ENCODE results near the gene FABP3. TPM values are rescaled to one million over a fixed set of nuclear protein-coding genes. Genes with fewer than 3 reads are reported as not detected.
"Not testable (repeated sequence)": the region's sequence is repeated elsewhere in the genome, so short reads cannot be mapped to it uniquely, and the experiment has no call there.

The FABP3 gene
- total RNA-seq, 6 donors from 2014 or later = 4.2 to 98.9 (median 27.2) TPM

DNA sequence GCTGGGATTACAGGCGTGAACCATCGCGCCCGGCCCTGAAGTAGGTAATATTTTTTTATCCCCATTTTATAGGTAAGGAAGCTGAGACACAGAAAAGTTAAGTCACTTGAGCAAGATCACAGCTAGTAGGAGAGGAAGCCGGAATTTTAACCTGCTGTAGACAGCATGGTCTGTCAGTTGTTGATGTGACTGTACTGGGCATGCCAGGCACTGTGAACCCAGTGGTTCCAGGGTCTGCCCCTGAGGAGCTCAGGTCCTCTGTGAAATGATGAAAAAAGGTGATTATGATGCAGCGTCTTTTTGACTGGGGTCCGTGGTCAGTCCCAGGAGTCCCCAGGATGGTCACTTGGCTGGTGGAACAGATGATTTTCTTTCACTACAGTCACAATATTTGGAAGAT is 16.7 kb upstream of the FABP3 start:
- ATAC-seq (ENCODE audit: low FRiP score in 2 of 2) = no peak
- H3K27me3 ChIP-seq = no peaks in the 10 kb centered on the region
- TF ChIP-seq POLR2AphosphoS5 (IDR thresholded peaks at IDR 0.05) = no peak
- TF ChIP-seq EP300 (IDR thresholded peaks at IDR 0.05) = no peak
- no peak for TF ChIP-seq POLR2A (IDR thresholded peaks at IDR 0.05)
- TF ChIP-seq, protein P1, sequence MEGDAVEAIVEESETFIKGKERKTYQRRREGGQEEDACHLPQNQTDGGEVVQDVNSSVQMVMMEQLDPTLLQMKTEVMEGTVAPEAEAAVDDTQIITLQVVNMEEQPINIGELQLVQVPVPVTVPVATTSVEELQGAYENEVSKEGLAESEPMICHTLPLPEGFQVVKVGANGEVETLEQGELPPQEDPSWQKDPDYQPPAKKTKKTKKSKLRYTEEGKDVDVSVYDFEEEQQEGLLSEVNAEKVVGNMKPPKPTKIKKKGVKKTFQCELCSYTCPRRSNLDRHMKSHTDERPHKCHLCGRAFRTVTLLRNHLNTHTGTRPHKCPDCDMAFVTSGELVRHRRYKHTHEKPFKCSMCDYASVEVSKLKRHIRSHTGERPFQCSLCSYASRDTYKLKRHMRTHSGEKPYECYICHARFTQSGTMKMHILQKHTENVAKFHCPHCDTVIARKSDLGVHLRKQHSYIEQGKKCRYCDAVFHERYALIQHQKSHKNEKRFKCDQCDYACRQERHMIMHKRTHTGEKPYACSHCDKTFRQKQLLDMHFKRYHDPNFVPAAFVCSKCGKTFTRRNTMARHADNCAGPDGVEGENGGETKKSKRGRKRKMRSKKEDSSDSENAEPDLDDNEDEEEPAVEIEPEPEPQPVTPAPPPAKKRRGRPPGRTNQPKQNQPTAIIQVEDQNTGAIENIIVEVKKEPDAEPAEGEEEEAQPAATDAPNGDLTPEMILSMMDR (IDR thresholded peaks at IDR 0.05) = no peak
- H3K36me3 ChIP-seq = no peaks in the 10 kb centered on the region
- 86 to 98% methylated on average over 7 of the region's 7 CpGs for WGBS, 2 donors
- no peak overlapping the region for H3K27ac ChIP-seq
- peaks cover 0 to 6% (median 4%) of the 10 kb centered on the region in 4 donors for H3K4me1 ChIP-seq
- H3K4me3 ChIP-seq = no peak overlapping the region
- no peaks in the 10 kb centered on the region for H3K9me3 ChIP-seq
- no peak for DNase-seq

DNA sequence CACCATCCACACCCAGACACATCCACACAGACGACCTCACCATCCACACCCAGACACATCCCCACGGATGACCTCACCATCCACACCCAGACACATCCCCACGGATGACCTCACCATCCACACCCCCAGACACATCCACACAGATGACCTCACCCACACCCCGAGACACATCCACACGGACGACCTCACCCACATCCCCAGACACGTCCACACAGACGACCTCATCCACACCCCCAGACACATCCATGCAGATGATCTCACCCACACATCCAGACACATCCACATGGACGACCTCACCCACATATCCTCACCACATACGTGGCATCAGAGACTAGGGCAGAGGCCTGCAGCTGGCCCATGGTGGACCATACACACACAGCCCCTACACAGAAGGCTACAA is 14.7 kb upstream of the FABP3 start:
- Histone ChIP-seq H3K27ac (no peak overlapping the region), H3K27me3 (no peaks in the 10 kb centered on the region), H3K36me3 (no peaks in the 10 kb centered on the region), H3K4me3 (no peak overlapping the region), H3K9me3 (no peaks in the 10 kb centered on the region), H3K4me1 (no peaks in the 10 kb centered on the region)
- ATAC-seq (ENCODE audit: low FRiP score in 2 of 2) (peak in 1 of 2 donors; percentile 66), DNase-seq (no peak)
- 62 to 67% methylated on average over 10 of the region's 10 CpGs for WGBS, 2 donors
- TF ChIP-seq POLR2AphosphoS5 (IDR thresholded peaks at IDR 0.05) = no peak
- TF ChIP-seq, protein P1 (IDR thresholded peaks at IDR 0.05) = no peak
- no peak for TF ChIP-seq POLR2A (IDR thresholded peaks at IDR 0.05)
- no peak for TF ChIP-seq EP300 (IDR thresholded peaks at IDR 0.05)

DNA sequence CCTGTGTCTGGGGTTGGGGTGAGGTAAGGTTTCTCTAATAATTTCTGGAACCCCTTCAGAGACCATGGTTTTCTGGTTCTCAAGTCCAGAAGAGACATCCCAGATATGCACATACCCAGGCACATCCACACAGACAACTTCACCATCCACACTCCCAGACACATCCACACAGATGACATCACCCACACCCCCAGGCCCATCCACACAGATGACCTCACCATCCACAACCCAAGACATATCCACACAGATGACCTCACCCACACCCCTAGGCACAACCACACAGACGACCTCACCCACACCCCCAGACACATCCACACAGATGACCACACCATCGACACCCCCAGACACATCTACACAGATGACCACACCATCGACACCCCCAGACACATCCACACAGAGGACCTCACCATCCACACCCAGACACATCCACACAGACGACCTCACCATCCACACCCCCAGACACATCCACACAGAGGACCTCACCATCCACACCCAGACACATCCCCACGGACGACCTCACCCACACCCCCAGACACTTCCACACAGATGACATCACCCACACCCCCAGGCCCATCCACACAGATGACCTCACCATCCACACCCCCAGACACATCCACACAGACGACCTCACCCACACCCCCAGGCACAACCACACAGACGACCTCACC is 13.8 kb upstream of the FABP3 start:
- 74 to 78% methylated on average over 8 of the region's 8 CpGs for WGBS, 2 donors
- peak in 1 of 2 donors; percentile 56 for ATAC-seq (ENCODE audit: low FRiP score in 2 of 2)

DNA sequence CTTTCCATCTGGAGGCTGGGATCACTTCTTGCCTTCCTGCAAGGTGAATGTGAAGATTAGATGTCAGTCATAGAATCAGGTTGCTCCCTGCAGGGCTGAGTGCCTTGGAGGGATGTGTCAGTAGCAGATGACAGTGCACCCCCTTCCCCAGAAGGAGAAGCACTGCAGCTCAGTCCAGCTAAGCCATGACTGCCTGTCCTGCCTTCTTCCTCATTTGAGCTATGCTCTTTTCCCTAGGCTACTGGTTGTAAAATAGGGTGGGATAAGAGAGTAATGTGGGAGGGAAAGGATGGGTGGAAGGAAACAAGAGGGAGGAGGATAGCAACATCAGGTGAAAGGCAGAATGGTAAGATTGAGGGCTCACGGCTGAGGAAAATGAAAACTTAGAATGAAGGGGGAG is 11.1 kb upstream of the FABP3 start:
- Histone ChIP-seq H3K4me1 (no peaks in the 10 kb centered on the region), H3K27me3 (no peaks in the 10 kb centered on the region), H3K4me3 (no peak overlapping the region), H3K9me3 (no peaks in the 10 kb centered on the region), H3K27ac (no peak overlapping the region), H3K36me3 (no peaks in the 10 kb centered on the region)
- DNase-seq (no peak), ATAC-seq (ENCODE audit: low FRiP score in 2 of 2) (no peak)
- TF ChIP-seq POLR2A (IDR thresholded peaks at IDR 0.05) (no peak), POLR2AphosphoS5 (IDR thresholded peaks at IDR 0.05) (no peak), EP300 (IDR thresholded peaks at IDR 0.05) (no peak)
- TF ChIP-seq, protein P1 (IDR thresholded peaks at IDR 0.05) = no peak
- 38 to 87% methylated on average over 1 of the region's 1 CpG for WGBS, 2 donors

More for the DNA sequence above, 13.8 kb upstream of the FABP3 start:
- not testable (repeated sequence) for H3K27ac ChIP-seq, H3K36me3 ChIP-seq, H3K27me3 ChIP-seq, H3K9me3 ChIP-seq, H3K4me3 ChIP-seq, H3K4me1 ChIP-seq, DNase-seq

DNA sequence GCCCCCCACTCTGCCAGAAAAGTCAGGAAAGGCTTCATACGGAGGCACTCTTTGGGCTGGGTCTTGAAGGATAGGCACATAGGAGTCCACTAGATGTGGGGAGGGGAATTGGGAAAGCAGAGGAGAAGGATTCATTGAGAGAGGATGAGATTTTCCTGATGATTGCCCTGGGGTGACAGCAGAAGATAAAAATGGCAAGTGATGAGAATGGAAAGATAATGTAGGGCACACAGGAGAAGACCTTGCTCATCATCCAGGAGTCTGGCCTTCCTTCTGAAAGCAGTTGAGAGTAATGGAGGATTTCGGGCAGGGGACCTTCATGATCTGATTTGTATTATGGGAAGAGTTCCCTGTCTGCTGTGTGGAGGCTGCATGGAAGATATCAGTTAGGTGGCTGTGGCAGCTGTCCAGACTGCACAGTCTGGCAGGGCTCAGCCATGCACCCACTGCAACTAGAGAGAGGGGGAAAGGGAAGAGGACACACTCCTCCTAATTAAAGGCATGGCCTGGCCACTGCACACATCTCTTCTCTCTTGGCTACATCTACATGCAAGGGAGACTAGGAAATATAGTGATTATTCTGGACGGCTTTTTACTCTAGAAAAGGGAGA is 9.6 kb upstream of the FABP3 start:
- Histone ChIP-seq H3K4me3 (no peak overlapping the region), H3K4me1 (no peaks in the 10 kb centered on the region), H3K27ac (no peak overlapping the region), H3K9me3 (no peaks in the 10 kb centered on the region), H3K27me3 (no peaks in the 10 kb centered on the region), H3K36me3 (no peaks in the 10 kb centered on the region)
- DNase-seq (no peak), ATAC-seq (ENCODE audit: low FRiP score in 2 of 2) (no peak)
- TF ChIP-seq POLR2A (IDR thresholded peaks at IDR 0.05) (no peak), POLR2AphosphoS5 (IDR thresholded peaks at IDR 0.05) (no peak), EP300 (IDR thresholded peaks at IDR 0.05) (no peak)
- TF ChIP-seq, protein P1 (IDR thresholded peaks at IDR 0.05) = no peak
- WGBS, 2 donors = 76 to 79% methylated on average over 3 of the region's 3 CpGs
